Esophagus squamous epithelium (tissue), 5 donors: ENCODE data around the gene ARHGAP42. TPM values are rescaled to one million over a fixed set of nuclear protein-coding genes. Genes with fewer than 3 reads are reported as not detected.

Experiments used
- DNase-seq: peaks from one replicate; lab custom pipeline; 2025; lab: John Stamatoyannopoulos, UW
- H3K27ac ChIP-seq, 4 donors: fragments of 200-600 bp; sonication (generic); one replicate each; pipeline ENCODE4 v1.5.1; 2016 to 2019; ENCODE audit warnings: mild to moderate bottlenecking in 1 of 4
- H3K27me3 ChIP-seq, 4 donors: fragments of 200-600 bp; sonication (generic); 1 replicate in 3 of 4; 2 replicates in 1 of 4; pipeline versions ENCODE4 v1.5.1 to v1.6.0; 2017 to 2021; ENCODE audit warnings: antibody characterized with exemption in 1 of 4
- H3K36me3 ChIP-seq, 3 donors: fragments of 200-600 bp; sonication (generic); one replicate each; pipeline ENCODE4 v1.5.1; 2016 to 2019
- H3K4me1 ChIP-seq, 3 donors: fragments of 200-600 bp; sonication (generic); one replicate each; pipeline ENCODE4 v1.5.1; 2017 to 2019
- H3K4me3 ChIP-seq, 4 donors: fragments of 200-600 bp; sonication (generic); 1 replicate in 3 of 4; 2 replicates in 1 of 4; pipeline ENCODE4 v1.5.1; 2016 to 2019; ENCODE audit warnings: mild to moderate bottlenecking in 2 of 4, moderate library complexity in 1 of 4
- H3K9me3 ChIP-seq, 3 donors: fragments of 200-600 bp; sonication (generic); one replicate each; pipeline ENCODE4 v1.5.1; 2016 to 2019
- CTCF ChIP-seq, 6 experiments: fragments of 450-650 bp in 4 of 6; fragments of 200-600 bp in 2 of 6; sonication (generic) in 2 of 6; IDR thresholded peaks; one replicate each; pipeline ENCODE4 v1.5.1; 2016 to 2019; ENCODE audit warnings: antibody characterized with exemption in 6 of 6, mild to moderate bottlenecking in 4 of 6, moderate library complexity in 4 of 6
- POLR2A ChIP-seq, 4 donors: fragments of 450-650 bp; IDR thresholded peaks; one replicate each; pipeline ENCODE4 v1.6.1; 2017; ENCODE audit warnings: antibody characterized with exemption in 4 of 4, mild to moderate bottlenecking in 4 of 4, moderate library complexity in 3 of 4
- WGBS, 2 donors: methylation state at CpG; one replicate each; pipeline ENCODE4 v1.1.5; 2018; 5-methylcytosine and 5-hydroxymethylcytosine counted together
- intact Hi-C: fragments of 100-400 bp; cut with DNase I; formaldehyde crosslinking; loops from one replicate; pipeline ENCODE4 v1.15.0; 2022
- total RNA-seq, 4 donors: library from RNA; depleted of rRNA; stranded (reverse); fragments of >200 nt; gene quantifications; one replicate each; pipeline ENCODE4 v1.1.0, GENCODE V29; 2016
- donor health status: DM: yes; HTN: yes; CAD: no.

ARHGAP42 gene
- total RNA-seq, 4 donors from 2014 or later = 3.5 to 10.1 (median 6.4) TPM

GRCh38 chr11:100863080-100863581 is 176.0 kb downstream of the ARHGAP42 start:
- Histone ChIP-seq H3K27ac (peak overlapping the region in 1 of 4 donors; percentile 7), H3K36me3 (no peaks in the 10 kb centered on the region), H3K4me3 (no peak overlapping the region), H3K9me3 (no peaks in the 10 kb centered on the region), H3K27me3 (no peaks in the 10 kb centered on the region), H3K4me1 (peaks cover 0 to 11% (median 0%) of the 10 kb centered on the region in 3 donors)
- no peak for DNase-seq
- WGBS, 2 donors = 46 to 52% methylated on average over 2 of the region's 2 CpGs
- intact Hi-C loops = no loop called here
- TF ChIP-seq POLR2A (IDR thresholded peaks at IDR 0.05) (no peak), CTCF (IDR thresholded peaks at IDR 0.05) (no peak)

GRCh38 chr11:100865443-100866065 is 178.5 kb downstream of the ARHGAP42 start:
- WGBS, 2 donors = 67 to 71% methylated on average over 4 of the region's 4 CpGs
- TF ChIP-seq POLR2A (IDR thresholded peaks at IDR 0.05) (no peak), CTCF (IDR thresholded peaks at IDR 0.05) (no peak)

GRCh38 chr11:100866453-100866852 is 179.4 kb downstream of the ARHGAP42 start:
- Histone ChIP-seq H3K4me3 (no peak overlapping the region), H3K36me3 (no peaks in the 10 kb centered on the region), H3K27me3 (no peaks in the 10 kb centered on the region), H3K9me3 (no peaks in the 10 kb centered on the region), H3K27ac (no peak overlapping the region), H3K4me1 (peaks cover 0 to 11% (median 0%) of the 10 kb centered on the region in 3 donors)
- DNase-seq = no peak
- intact Hi-C loops = no loop called here
- TF ChIP-seq CTCF (IDR thresholded peaks at IDR 0.05) (no peak), POLR2A (IDR thresholded peaks at IDR 0.05) (no peak)

More at GRCh38 chr11:100865443-100866065, 178.5 kb downstream of the ARHGAP42 start:
- DNase-seq = no peak
- Histone ChIP-seq H3K36me3 (no peaks in the 10 kb centered on the region), H3K4me1 (peaks cover 0 to 11% (median 0%) of the 10 kb centered on the region in 3 donors), H3K27ac (no peak overlapping the region), H3K9me3 (no peaks in the 10 kb centered on the region), H3K27me3 (no peaks in the 10 kb centered on the region), H3K4me3 (no peak overlapping the region)
- intact Hi-C loops = no loop called here

- peaks cover 0 to 11% (median 0%) of the 10 kb centered on the region in 3 donors for H3K4me1 ChIP-seq
- no peak overlapping the region for H3K4me3 ChIP-seq
- no peak for TF ChIP-seq POLR2A (IDR thresholded peaks at IDR 0.05)
- TF ChIP-seq CTCF (IDR thresholded peaks at IDR 0.05) = no peak
- H3K27ac ChIP-seq = no peak overlapping the region
- intact Hi-C loops = no loop called here
- no peaks in the 10 kb centered on the region for H3K9me3 ChIP-seq
- H3K36me3 ChIP-seq = no peaks in the 10 kb centered on the region
- DNase-seq = no peak
- H3K27me3 ChIP-seq = no peaks in the 10 kb centered on the region
- WGBS, 2 donors = 94 to 96% methylated on average over 2 of the region's 2 CpGs
Observed at GRCh38 chr11:100867606-100868005, 180.5 kb downstream of the ARHGAP42 start.

DNA sequence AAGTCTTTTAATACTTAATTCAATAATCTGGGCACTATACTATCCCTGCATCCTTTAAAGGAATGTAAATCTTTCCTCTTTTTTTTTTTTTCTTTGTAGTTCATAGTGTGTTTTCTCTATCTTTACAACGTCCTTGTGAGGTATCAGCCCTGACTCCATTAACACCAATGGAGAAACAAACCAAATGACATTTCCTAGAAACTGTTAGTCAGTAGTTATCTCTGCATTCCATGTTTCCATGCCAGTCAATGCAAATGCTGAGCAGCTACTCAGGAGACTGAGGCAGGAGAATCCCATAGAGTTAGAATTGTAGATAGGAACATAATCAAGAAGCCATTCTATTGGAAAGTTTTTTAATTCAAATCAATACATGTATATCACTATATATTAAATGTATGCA is 182.2 kb downstream of the ARHGAP42 start:
- no peak for DNase-seq
- Histone ChIP-seq H3K4me1 (peaks cover 0 to 4% (median 0%) of the 10 kb centered on the region in 3 donors), H3K9me3 (no peaks in the 10 kb centered on the region), H3K36me3 (no peaks in the 10 kb centered on the region), H3K27ac (no peak overlapping the region), H3K4me3 (no peak overlapping the region), H3K27me3 (no peaks in the 10 kb centered on the region)
- WGBS, 2 donors = 61 to 73% methylated on average over 1 of the region's 1 CpG
- TF ChIP-seq CTCF (IDR thresholded peaks at IDR 0.05) (no peak), POLR2A (IDR thresholded peaks at IDR 0.05) (no peak)
- intact Hi-C loops = no loop called here
